Measurements from ENCODE around the gene UBR3.
A peak's percentile ranks its signal among the peaks of the same experiment; 100 is the strongest.

UBR3 gene

GRCh38 chr2:169977530-169977929 is 150.3 kb downstream of the UBR3 start:
- TF ChIP-seq MAX (IDR thresholded peaks at IDR 0.05): no peak
- no peak for TF ChIP-seq USF1 (IDR thresholded peaks at IDR 0.05)
- no peak for TF ChIP-seq TAF1 (IDR thresholded peaks at IDR 0.05; ENCODE audit: low read depth)

- TF ChIP-seq USF1 (IDR thresholded peaks at IDR 0.05) (no peak), YY1 (IDR thresholded peaks at IDR 0.05; ENCODE audit: low read depth) (no peak), CREB1 (IDR thresholded peaks at IDR 0.05; ENCODE audit: low read depth) (no peak), NFIC (IDR thresholded peaks at IDR 0.05) (no peak), REST (IDR thresholded peaks at IDR 0.05; ENCODE audit: low read depth) (no peak), EP300 (IDR thresholded peaks at IDR 0.05; ENCODE audit: borderline replicate concordance) (no peak), MAX (IDR thresholded peaks at IDR 0.05) (no peak), TCF12 (IDR thresholded peaks at IDR 0.05; ENCODE audit: low read depth) (no peak), FOXM1 (IDR thresholded peaks at IDR 0.05; ENCODE audit: borderline replicate concordance, low read depth) (no peak), ZBTB7A (IDR thresholded peaks at IDR 0.05; ENCODE audit: low read depth) (no peak), EGR1 (IDR thresholded peaks at IDR 0.05) (no peak), TAF1 (IDR thresholded peaks at IDR 0.05; ENCODE audit: low read depth) (no peak), TEAD4 (IDR thresholded peaks at IDR 0.05) (no peak)
Observed at GRCh38 chr2:169978402-169979017, 151.3 kb downstream of the UBR3 start.

GRCh38 chr2:169979025-169979424 is 151.8 kb downstream of the UBR3 start:
- TF ChIP-seq CEBPB (IDR thresholded peaks at IDR 0.05) (peak; percentile 62; the same call in 1 of the 2 replicates), CREB1 (IDR thresholded peaks at IDR 0.05; ENCODE audit: low read depth) (no peak), TEAD4 (IDR thresholded peaks at IDR 0.05) (no peak), RAD21 (IDR thresholded peaks at IDR 0.05; ENCODE audit: low read depth) (no peak), MAX (IDR thresholded peaks at IDR 0.05) (no peak)

GRCh38 chr2:169980001-169980400 is 152.7 kb downstream of the UBR3 start:
- no peak for TF ChIP-seq FOXM1 (IDR thresholded peaks at IDR 0.05; ENCODE audit: borderline replicate concordance, low read depth)
- no peak for TF ChIP-seq CREB1 (IDR thresholded peaks at IDR 0.05; ENCODE audit: low read depth)
- no peak for TF ChIP-seq EP300 (IDR thresholded peaks at IDR 0.05; ENCODE audit: borderline replicate concordance)
- no peak for TF ChIP-seq YY1 (IDR thresholded peaks at IDR 0.05; ENCODE audit: low read depth)
- no peak for TF ChIP-seq TAF1 (IDR thresholded peaks at IDR 0.05; ENCODE audit: low read depth)
- TF ChIP-seq ZBTB7A (IDR thresholded peaks at IDR 0.05; ENCODE audit: low read depth): no peak
- TF ChIP-seq CEBPB (IDR thresholded peaks at IDR 0.05): no peak
- TF ChIP-seq TEAD4 (IDR thresholded peaks at IDR 0.05): no peak
- no peak for TF ChIP-seq NFIC (IDR thresholded peaks at IDR 0.05)
- TF ChIP-seq TCF12 (IDR thresholded peaks at IDR 0.05; ENCODE audit: low read depth): no peak
- no peak for TF ChIP-seq MAX (IDR thresholded peaks at IDR 0.05)
- no peak for TF ChIP-seq RAD21 (IDR thresholded peaks at IDR 0.05; ENCODE audit: low read depth)
- no peak for TF ChIP-seq USF1 (IDR thresholded peaks at IDR 0.05)
- TF ChIP-seq REST (IDR thresholded peaks at IDR 0.05; ENCODE audit: low read depth): no peak
- TF ChIP-seq EGR1 (IDR thresholded peaks at IDR 0.05): no peak

GRCh38 chr2:169980643-169981042 is 153.4 kb downstream of the UBR3 start:
- TF ChIP-seq CEBPB (IDR thresholded peaks at IDR 0.05) (no peak), CREB1 (IDR thresholded peaks at IDR 0.05; ENCODE audit: low read depth) (no peak), FOXM1 (IDR thresholded peaks at IDR 0.05; ENCODE audit: borderline replicate concordance, low read depth) (no peak), YY1 (IDR thresholded peaks at IDR 0.05; ENCODE audit: low read depth) (no peak), MAX (IDR thresholded peaks at IDR 0.05) (no peak), NFIC (IDR thresholded peaks at IDR 0.05) (no peak), TAF1 (IDR thresholded peaks at IDR 0.05; ENCODE audit: low read depth) (no peak), USF1 (IDR thresholded peaks at IDR 0.05) (no peak), EGR1 (IDR thresholded peaks at IDR 0.05) (no peak), REST (IDR thresholded peaks at IDR 0.05; ENCODE audit: low read depth) (no peak)
